A673 (cell line): ENCODE measurements around the gene MX2. TPM values are rescaled to one million over a fixed set of nuclear protein-coding genes. Genes with fewer than 3 reads are reported as not detected.

ENCODE experiments used
- BruUV-seq: library from RNA; stranded (reverse); fragments of 400-500 nt; replicated peaks from 2 replicates; lab custom pipeline; 2021; lab: Mats Ljungman, UMichigan
- CTCF ChIA-PET: fragments of 300-600 bp; sonication (Branson Sonifier 250); formaldehyde crosslinking; loops from one replicate; lab custom pipeline; 2022; ENCODE audit warnings: antibody characterized with exemption; lab: Charles Lee
- POLR2A ChIA-PET: fragments of 300-600 bp; sonication (Branson Sonifier 250); formaldehyde crosslinking; loops from one replicate; lab custom pipeline; 2022; ENCODE audit warnings: antibody characterized with exemption; ENCODE audit not compliant: low non-redundant PET; lab: Charles Lee
- DNase-seq: peaks from one replicate; pipeline ENCODE4 v3.0.0-alpha.2; 2015; ENCODE audit warnings: low spot score
- H3K27ac ChIP-seq: fragments of 200-600 bp; sonication (generic); 2 replicates; pipeline ENCODE4 v1.5.1; 2016; ENCODE audit warnings: mixed run types, low read depth, mild to moderate bottlenecking, mixed read lengths, antibody characterized with exemption, low read length; ENCODE audit not compliant: poor library complexity, severe bottlenecking
- H3K27me3 ChIP-seq: fragments of 200-600 bp; sonication (generic); replicated peaks from 2 replicates; pipeline ENCODE4 v1.6.1; 2017; ENCODE audit warnings: mixed run types, low read depth, mild to moderate bottlenecking, mixed read lengths, antibody characterized with exemption, low read length; ENCODE audit not compliant: insufficient read depth, poor library complexity
- H3K36me3 ChIP-seq: fragments of 200-600 bp; sonication (generic); 2 replicates; pipeline ENCODE4 v1.6.1; 2016; ENCODE audit warnings: mixed run types, mild to moderate bottlenecking, mixed read lengths, antibody characterized with exemption, low read length; ENCODE audit not compliant: insufficient read depth, poor library complexity, severe bottlenecking
- H3K4me1 ChIP-seq: fragments of 200-600 bp; sonication (generic); 2 replicates; pipeline ENCODE4 v1.6.1; 2017; ENCODE audit warnings: mixed run types, mild to moderate bottlenecking, mixed read lengths, antibody characterized with exemption, low read length; ENCODE audit not compliant: insufficient read depth, poor library complexity, severe bottlenecking
- H3K4me3 ChIP-seq: fragments of 200-600 bp; sonication (generic); 2 replicates; pipeline ENCODE4 v1.5.1; 2016; ENCODE audit warnings: low read depth, mixed run types, mild to moderate bottlenecking, mixed read lengths, low read length; ENCODE audit not compliant: poor library complexity, severe bottlenecking
- H3K9me3 ChIP-seq: fragments of 200-600 bp; sonication (generic); 2 replicates; pipeline ENCODE4 v1.6.1; 2016; ENCODE audit warnings: mixed run types, low read depth, mild to moderate bottlenecking, mixed read lengths, antibody characterized with exemption, low read length; ENCODE audit not compliant: poor library complexity, severe bottlenecking
- EZH2 ChIP-seq: fragments of 200-600 bp; sonication (generic); IDR thresholded peaks from 2 replicates; pipeline ENCODE4 v1.6.1; 2017; ENCODE audit warnings: borderline replicate concordance, low read depth, mild to moderate bottlenecking, mixed read lengths, antibody characterized with exemption, low read length; ENCODE audit not compliant: poor library complexity, severe bottlenecking
- intact Hi-C: fragments of 100-400 bp; cut with micrococcal nuclease; formaldehyde crosslinking; loops from one replicate; pipeline ENCODE4 v1.10.0; 2022; ENCODE audit not compliant: unreplicated experiment
- total RNA-seq: library from RNA; stranded (reverse); gene quantifications from 2 replicates; pipeline ENCODE4 v1.2.3, GENCODE V29; 2021
- TF ChIP-seq, protein P1 (sequence below): fragments of 300-800, 200-600 bp; sonication (generic); conservative IDR thresholded peaks from 2 replicates; pipeline ENCODE4 v1.5.1; 2017; ENCODE audit warnings: low read depth, mild to moderate bottlenecking, antibody characterized with exemption, low read length, moderate library complexity, mixed read lengths

The MX2 gene
- total RNA-seq, 1 experiment from 2014 or later: not detected

DNA sequence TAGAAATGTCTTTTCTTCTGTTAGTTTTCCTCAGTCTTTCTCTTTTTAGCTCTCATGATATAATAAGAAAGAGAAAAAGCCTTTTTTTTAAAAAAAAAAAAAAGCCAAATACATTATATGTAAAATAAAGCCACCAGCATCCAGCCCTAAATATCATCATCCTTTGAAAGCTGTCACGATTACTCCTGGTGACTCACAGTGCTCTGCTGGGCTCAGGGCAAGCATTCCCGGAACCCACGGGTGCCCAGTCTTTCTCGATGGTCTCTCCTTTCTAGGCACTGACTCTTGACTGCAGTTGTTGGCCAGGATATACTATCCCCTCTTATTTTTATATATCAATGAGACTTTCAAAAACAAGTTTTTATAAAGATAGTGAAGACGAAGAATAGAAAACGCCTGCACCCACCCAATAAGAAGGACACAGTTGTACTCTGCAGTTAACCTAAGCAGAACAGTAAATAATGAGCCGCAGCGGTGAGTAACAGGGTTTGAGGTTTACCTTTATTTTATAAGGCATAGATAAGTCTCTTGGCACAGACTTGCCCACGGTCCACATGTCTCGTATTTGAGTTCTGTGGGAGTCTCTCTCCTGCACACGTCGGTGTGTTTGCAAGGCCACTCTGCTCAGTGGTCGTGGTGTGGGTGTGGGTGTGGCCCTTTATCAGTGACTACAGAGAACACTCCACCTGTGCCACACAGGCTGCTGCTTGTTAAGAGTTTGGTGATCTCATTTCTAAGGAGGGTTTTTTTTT lies 15.7 kb upstream of the MX2 start:
- Histone ChIP-seq H3K36me3 (no peaks in the 10 kb centered on the region), H3K27me3 (no peaks in the 10 kb centered on the region), H3K4me3 (no peak overlapping the region), H3K9me3 (no peaks in the 10 kb centered on the region), H3K4me1 (no peaks in the 10 kb centered on the region), H3K27ac (no peak overlapping the region)
- no TSS peak for BruUV-seq
- CTCF ChIA-PET: interaction anchor here (0.7 kb wide), 1 partner anchor 65 kb away, joined by 4 read pairs; no protein-coding TSS in a partner anchor
- POLR2A ChIA-PET: no interaction called here
- DNase-seq: no peak
- TF ChIP-seq, protein P1, sequence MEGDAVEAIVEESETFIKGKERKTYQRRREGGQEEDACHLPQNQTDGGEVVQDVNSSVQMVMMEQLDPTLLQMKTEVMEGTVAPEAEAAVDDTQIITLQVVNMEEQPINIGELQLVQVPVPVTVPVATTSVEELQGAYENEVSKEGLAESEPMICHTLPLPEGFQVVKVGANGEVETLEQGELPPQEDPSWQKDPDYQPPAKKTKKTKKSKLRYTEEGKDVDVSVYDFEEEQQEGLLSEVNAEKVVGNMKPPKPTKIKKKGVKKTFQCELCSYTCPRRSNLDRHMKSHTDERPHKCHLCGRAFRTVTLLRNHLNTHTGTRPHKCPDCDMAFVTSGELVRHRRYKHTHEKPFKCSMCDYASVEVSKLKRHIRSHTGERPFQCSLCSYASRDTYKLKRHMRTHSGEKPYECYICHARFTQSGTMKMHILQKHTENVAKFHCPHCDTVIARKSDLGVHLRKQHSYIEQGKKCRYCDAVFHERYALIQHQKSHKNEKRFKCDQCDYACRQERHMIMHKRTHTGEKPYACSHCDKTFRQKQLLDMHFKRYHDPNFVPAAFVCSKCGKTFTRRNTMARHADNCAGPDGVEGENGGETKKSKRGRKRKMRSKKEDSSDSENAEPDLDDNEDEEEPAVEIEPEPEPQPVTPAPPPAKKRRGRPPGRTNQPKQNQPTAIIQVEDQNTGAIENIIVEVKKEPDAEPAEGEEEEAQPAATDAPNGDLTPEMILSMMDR: no peak
- TF ChIP-seq EZH2: no peak
- intact Hi-C loops: no loop called here

DNA sequence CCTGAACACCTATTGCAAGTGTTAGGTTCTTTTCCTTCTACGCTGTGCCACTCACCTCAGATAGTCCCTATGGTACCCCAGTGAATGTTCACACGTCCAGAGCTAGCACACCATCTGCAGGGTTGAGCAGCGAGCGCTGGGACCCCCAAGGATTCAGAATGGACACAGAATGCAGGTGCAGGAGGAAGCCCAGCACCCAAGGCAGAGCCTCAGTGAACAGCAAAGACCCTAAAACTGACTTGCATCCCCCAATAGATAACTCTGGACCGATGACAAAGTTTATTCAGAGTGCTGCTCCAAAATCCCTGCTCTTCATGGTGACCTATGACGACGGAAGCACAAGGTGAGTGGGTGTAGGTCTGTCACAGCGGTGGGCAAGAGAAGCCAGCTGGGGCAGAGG lies 15.1 kb upstream of the MX2 start:
- ChIA-PET POLR2A (no interaction called here), CTCF (no interaction called here)
- H3K27me3 ChIP-seq: no peaks in the 10 kb centered on the region
- intact Hi-C loops: no loop called here
- TF ChIP-seq, protein P1: no peak
- TF ChIP-seq EZH2: no peak
- no TSS peak for BruUV-seq
- H3K36me3 ChIP-seq: no peaks in the 10 kb centered on the region
- no peak overlapping the region for H3K27ac ChIP-seq
- no peaks in the 10 kb centered on the region for H3K4me1 ChIP-seq
- no peaks in the 10 kb centered on the region for H3K9me3 ChIP-seq
- DNase-seq: no peak
- no peak overlapping the region for H3K4me3 ChIP-seq

DNA sequence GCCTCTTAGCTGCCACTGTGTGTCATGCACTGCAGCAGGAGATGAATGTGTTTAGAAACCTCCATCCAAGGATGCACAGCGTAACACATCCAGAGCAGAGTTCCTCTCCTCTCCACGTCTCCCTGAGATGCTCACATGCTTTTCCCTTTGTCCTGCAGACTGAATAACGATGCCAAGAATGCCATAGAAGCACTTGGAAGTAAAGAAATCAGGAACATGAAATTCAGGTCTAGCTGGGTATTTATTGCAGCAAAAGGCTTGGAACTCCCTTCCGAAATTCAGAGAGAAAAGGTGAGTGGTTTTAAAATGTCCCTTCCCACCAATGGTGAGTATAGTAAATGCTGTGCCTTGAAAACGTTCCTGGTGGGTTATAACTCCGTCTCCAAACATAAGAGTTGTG lies 13.4 kb upstream of the MX2 start:
- TF ChIP-seq, protein P1: no peak
- TF ChIP-seq EZH2: no peak
- H3K9me3 ChIP-seq: no peaks in the 10 kb centered on the region
- no peaks in the 10 kb centered on the region for H3K4me1 ChIP-seq
- ChIA-PET CTCF (no interaction called here), POLR2A (no interaction called here)
- H3K27ac ChIP-seq: no peak overlapping the region
- H3K36me3 ChIP-seq: no peaks in the 10 kb centered on the region
- H3K4me3 ChIP-seq: no peak overlapping the region
- no peaks in the 10 kb centered on the region for H3K27me3 ChIP-seq
- intact Hi-C loops: no loop called here
- no peak for DNase-seq
- no TSS peak for BruUV-seq
